ENCODE measurements around the gene IL23R.
"Not testable (repeated sequence)": the region's sequence is repeated elsewhere in the genome, so short reads cannot be mapped to it uniquely, and the experiment has no call there.

The IL23R gene

DNA sequence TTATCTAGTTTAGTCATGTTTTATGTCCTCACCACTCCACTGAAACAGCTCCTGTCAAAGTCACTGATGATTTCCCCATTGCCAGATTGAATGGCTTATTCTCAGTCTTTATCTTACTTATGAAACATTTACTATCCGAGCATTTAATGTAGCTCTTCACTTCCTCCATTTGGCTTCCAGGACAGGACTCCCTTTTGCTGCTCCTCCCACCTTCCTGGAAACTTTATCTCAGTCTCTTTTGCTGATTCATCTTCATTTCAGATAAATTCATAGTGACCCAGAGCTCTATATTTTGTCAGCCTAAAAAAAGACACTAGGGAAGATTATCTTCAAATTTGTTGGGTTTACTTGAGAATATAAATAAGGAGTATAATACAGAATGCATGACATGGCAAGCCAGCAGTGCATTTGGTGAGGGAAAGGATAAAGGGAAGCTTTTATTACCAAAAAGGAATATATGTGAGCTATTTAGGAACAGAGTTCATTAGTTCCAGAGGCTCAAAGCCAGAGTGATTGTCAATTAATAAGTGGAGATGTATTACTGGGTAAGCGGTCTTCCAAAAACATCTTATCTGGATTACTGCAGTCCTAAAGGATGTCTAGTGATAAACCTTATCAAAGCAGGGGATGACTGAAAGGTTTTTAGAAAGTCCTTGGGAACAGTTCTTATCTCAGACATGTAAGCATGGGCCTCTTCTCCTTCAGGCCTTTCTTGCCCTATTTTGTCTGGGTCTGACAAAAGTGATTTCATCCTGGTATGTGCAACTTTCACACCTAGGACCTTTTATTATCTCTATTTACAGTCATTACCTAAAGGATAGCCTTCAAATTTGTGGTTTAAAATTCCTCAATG lies 25.6 kb downstream of the IL23R start:
- DNase-seq (ENCODE audit: low spot score) (no peak), FAIRE-seq (no peak)

DNA sequence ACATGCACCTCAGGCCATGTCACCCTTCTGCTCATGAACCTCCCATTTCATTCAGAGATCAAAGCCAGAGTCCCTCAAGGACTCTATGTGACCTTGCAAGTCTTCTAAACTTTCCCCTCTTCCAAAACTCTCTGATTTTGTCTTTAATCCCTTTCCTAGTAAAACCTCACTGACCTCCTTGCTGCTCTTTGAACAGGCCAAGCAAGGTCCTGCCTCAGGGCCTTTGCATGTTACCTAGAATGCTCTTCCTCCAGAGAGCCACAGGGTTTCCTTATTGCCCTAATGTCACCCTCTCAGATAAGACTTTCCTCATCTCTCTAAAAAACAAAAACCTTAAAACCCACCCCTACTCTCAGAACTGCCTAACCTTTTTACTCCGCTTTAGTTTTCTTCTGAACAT lies 26.6 kb downstream of the IL23R start:
- no peak for FAIRE-seq

GRCh38 chr1:67193704-67194103 lies 27.4 kb downstream of the IL23R start:
- DNase-seq (ENCODE audit: low spot score), result no peak
- no peak for FAIRE-seq

More for the DNA sequence above, 26.6 kb downstream of the IL23R start:
- DNase-seq (ENCODE audit: low spot score), result no peak

DNA sequence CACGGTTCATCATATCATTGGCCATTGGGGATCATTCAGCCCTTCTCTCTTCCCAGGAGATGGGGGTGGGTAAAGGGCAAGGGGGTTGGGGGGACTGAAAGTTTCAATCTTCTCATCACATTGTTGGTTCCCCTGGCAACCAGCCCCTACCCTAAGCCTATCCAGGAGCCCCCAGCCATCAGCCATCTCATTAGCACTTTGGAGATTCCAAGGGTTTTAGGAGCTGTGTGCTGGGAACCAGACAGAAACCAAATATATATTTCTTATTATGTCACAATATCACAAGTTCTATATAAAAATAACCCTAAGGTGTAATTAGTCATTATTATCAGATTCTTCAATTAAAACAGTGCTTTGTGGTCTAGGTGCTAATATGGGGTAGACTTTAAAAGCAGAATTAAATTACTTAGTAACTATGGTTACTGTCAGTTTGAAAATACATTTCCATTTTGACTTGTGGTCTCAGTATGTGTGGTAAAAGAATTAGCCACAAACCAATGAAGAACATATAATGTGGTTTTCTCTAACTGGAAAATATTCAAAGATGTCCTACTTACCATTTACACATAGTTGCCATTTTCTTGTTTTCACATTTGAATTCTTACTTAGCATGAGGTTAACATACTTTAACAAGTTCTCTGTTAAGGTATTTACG lies 28.1 kb downstream of the IL23R start:
- DNase-seq (ENCODE audit: low spot score), result no peak
- no peak for FAIRE-seq

- FAIRE-seq, result no peak
- DNase-seq (ENCODE audit: low spot score), result no peak
Measured at GRCh38 chr1:67200755-67201154, 34.5 kb downstream of the IL23R start.

DNA sequence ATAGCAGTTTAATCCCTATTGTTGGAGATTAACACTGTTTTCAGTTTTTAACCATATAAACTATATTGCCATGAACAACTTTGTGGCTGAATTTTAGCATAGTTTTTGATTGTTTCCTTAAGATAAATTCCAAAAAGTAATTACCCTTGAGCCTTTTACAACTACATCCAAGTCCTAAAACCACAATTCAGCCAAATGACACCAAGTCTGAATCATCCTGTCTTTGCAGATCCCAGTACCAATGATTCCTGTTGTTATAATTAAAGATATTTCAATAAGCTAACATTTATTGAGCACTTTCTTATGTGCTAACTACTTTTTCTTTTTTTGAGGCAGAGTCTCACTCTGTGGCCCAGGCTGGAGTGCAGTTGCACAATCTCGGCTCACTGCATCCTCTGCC lies 35.6 kb downstream of the IL23R start:
- FAIRE-seq, result no peak
- DNase-seq (ENCODE audit: low spot score), result no peak

- FAIRE-seq (no peak), DNase-seq (ENCODE audit: low spot score) (no peak)
Measured at GRCh38 chr1:67204298-67204980, 38.2 kb downstream of the IL23R start.

DNA sequence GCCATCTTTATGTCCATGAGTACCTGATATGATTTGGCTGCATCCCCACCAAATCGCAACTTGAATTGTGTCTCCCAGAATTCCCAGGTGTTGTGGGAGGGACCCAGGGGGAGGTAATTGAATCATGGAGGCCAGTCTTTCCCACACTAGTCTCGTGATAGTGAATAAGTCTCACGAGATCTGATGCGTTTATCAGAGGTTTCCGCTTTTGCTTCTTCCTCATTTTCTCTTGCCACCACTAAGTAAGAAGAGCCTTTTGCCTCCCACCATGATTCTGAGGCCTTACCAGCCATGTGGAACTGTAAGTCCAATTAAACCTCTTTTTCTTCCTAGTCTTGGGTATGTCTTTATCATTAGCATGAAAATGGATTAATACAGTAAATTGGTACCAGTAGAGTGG lies 41.1 kb downstream of the IL23R start:
- not testable (repeated sequence) for FAIRE-seq; DNase-seq (ENCODE audit: low spot score)

GRCh38 chr1:67208217-67208616 lies 42.0 kb downstream of the IL23R start:
- FAIRE-seq (no peak), DNase-seq (ENCODE audit: low spot score) (no peak)

DNA sequence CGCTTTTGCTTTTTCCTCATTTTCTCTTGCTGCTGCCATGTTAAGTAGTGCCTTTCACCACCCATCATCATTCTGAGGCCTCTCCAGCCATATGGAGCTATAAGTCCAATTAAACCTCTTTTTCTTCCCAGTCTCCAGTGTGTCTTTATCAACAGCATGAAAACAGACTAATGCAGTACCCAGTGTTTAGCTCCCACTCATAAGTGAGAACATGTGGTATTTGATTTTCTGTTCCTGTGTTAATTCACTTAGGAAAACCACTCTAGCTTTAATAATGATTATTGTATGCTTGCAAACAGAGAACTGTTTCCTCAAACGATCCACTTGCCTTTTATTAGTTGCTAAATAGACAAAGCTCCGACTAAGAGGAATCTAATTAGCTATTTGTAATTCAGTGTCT lies 43.3 kb downstream of the IL23R start:
- FAIRE-seq (no peak), DNase-seq (ENCODE audit: low spot score) (no peak)

DNA sequence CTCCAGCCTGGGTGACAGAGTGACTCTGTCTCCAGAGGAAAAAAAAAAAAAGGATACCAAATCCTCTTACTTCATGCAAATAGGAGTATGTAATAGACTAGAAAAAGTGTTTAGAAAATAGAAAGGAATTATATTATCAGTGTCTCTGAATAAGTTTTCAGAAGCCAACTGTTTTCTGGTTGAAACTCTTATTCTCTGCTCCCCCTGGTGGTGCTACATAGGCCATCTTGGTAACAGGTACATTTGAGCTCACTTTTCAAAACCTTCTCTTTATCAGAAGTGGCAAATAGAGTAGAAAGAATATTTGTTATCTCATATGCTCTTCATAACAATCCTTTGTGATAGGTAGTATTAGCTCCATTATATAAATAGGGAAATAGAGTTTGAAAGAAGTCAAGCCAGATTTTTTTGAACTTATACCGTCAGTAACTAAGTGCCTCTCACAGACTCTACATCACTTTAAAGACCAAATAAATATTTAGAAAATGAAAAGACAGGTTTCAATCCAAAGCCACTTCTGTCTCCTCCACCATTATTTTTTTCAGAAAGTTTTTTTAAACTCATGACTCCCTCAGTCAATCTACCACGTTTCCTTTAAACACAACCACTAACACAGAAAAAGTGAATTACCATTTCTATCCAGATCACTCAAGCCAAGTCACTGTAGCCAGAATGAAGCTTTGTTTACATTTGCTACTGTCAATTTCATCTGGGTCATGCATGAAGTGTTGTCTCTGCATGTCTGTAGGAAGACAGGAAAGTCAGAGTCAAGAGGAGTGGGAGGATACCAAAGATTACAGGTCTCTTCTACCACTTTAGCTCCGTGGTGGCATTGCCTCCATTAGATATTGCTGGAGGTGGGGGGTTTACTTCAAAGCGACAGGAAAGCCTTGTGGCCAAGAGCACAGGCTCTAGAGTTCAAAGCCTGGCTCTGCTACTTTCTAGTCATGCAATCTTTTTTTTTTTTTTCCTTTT lies 45.6 kb downstream of the IL23R start:
- no peak for DNase-seq (ENCODE audit: low spot score)
- peak; percentile 50 for FAIRE-seq

- DNase-seq (ENCODE audit: low spot score) (peak; percentile 36), FAIRE-seq (peak; percentile 30)
Measured at GRCh38 chr1:67213164-67213563, 46.9 kb downstream of the IL23R start.

- DNase-seq (ENCODE audit: low spot score) (no peak), FAIRE-seq (no peak)
Measured at GRCh38 chr1:67213948-67214347, 47.7 kb downstream of the IL23R start.

DNA sequence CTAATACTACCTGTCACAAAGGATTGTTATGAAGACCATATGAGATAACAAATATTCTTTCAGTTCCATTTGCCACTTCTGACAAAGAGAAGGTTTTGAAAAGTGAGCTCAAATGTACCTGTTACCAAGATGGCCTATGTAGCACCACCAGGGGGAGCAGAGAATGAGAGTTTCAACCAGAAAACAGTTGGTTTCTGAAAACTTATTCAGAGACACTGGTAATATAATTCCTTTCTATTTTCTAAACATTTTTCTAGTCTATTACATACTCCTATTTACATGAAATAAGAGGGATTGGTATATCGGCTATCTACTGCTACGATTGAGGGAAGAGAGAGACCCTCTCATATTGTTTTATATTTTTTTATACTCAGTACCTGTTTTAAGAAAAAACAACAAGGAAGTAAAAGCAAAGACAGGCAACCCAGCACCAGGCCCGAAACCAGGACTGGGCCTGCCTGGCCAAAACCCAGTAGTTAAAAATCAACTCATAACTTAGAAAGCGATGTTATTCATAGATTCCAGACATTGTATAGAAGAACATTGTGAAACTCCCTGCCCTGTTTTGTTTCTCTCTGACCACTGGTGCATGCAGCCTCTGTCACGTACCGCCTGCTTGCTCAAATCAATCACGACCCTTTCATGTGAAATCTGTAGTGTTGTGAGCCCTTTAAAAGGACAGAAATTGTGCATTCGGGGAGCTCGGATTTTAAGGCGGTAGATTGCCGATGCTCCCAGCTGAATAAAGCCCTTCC lies 48.3 kb downstream of the IL23R start:
- DNase-seq (ENCODE audit: low spot score) (no peak), FAIRE-seq (no peak)

DNA sequence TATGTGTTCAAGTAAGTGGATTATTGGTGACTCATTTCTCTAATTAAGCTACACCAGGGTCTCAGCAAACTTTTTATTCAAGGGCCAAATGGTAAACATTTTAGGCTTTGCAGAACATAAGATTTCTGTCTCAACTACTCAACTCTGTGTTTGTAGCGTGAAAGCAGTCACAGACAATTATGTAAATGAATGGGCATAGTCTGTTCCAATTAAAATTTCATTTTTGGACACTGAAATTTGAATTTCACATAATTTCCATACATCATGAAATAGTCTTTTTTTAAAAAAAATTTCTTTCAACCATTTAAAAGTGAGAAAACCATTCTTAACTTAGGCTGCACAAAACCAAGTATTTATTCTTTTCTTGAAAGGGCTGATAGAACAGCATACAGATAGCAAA lies 50.1 kb downstream of the IL23R start:
- FAIRE-seq (no peak), DNase-seq (ENCODE audit: low spot score) (no peak)

- DNase-seq (ENCODE audit: low spot score) (no peak), FAIRE-seq (no peak)
Measured at GRCh38 chr1:67217417-67217816, 51.2 kb downstream of the IL23R start.

DNA sequence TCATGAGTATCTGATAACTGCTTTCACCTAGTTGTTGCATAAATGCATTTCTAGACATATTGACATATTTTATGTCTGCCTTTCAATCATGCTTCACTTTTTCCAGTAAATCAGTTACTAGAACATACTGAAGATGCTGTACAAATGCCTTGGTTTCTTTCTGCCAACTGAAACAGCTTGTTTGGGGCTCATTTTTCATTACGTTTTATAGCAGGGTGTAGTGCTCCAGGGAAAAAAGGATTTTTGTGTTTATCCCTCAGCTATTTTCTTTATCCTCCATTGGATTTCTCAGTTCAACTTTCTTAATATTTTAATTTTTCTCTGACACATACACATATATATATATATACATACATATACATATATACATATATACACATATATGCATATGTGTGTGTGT lies 51.7 kb downstream of the IL23R start:
- no peak for FAIRE-seq
- DNase-seq (ENCODE audit: low spot score), result no peak

DNA sequence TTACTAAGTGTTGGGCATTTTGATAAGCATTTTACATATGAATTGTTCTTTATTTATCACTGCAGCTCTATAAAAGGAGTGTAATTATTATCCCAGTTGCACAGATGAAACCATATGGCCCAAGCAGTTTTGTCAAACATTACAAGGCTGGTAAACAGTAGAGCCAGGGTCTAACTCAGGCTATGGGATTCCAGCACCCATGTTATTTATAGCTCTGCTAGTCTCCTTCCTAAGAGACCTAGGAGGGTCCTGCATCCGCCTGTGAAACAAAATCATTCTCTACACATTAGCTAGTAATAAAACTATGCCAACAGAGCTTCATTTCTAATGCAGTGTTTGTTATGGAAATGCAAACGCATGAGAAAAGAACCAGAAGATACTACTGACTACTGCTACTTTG lies 58.6 kb downstream of the IL23R start:
- DNase-seq (ENCODE audit: low spot score), result no peak
- no peak for FAIRE-seq

DNA sequence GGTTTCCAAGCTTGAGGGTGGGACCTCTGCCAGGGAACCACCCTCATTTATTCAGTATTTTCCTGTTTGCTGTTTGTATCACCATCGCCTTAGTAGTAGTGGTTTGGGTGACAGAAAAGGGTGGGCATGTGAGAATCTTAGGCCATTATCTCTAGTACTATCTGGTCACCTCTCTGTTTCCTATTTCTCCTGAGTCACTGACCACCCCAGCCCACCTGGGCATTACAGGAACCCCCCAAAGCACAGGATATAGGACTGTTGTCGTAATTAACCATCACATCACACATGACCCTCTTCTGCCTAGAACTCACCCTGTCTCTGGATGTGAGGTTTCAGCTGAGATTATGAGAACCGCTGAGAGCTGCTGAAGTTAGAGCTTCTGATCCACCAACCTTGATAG lies 60.4 kb downstream of the IL23R start:
- DNase-seq (ENCODE audit: low spot score) (no peak), FAIRE-seq (no peak)

GRCh38 chr1:67227196-67227595 lies 60.9 kb downstream of the IL23R start:
- no peak for FAIRE-seq
- DNase-seq (ENCODE audit: low spot score), result no peak

Data from urothelium cell line (cell line).